ENCODE results near the gene ENO1. TPM values are rescaled to one million over a fixed set of nuclear protein-coding genes. Genes with fewer than 3 reads are reported as not detected.

The ENO1 gene
- total and polyA plus RNA-seq, 9 of the 15 experiments (the other 6 are each of a cell fraction or from before 2014, with no cell fraction given): 2,249 to 7,472 (median 2,868) TPM

GRCh38 chr1:8903410-8903809, 24.9 kb upstream of the ENO1 start (continued):
- TF ChIP-seq E2F8 (IDR thresholded peaks at IDR 0.05; ENCODE audit: low read depth, partially characterized antibody) (no peak), ZNF785 (CRISPR knock-in tag; IDR thresholded peaks at IDR 0.05) (no peak), RCOR1 (IDR thresholded peaks at IDR 0.05; ENCODE audit: borderline replicate concordance in 1 of 2, low read depth in 2 of 2, low read length in 2 of 2) (no peak), PHB (CRISPR knock-in tag; IDR thresholded peaks at IDR 0.05) (no peak), CBX8 (IDR thresholded peaks at IDR 0.05; ENCODE audit: borderline replicate concordance, extremely low read depth, low read depth, low read length, poor library complexity, severe bottlenecking) (no peak), ZNF324 (CRISPR knock-in tag; IDR thresholded peaks at IDR 0.05) (no peak), HSF4 (CRISPR knock-in tag; IDR thresholded peaks at IDR 0.05; ENCODE audit: borderline replicate concordance) (no peak), CGGBP1 (CRISPR knock-in tag; IDR thresholded peaks at IDR 0.05) (no peak), TRIM24 (IDR thresholded peaks at IDR 0.05) (peak; percentile 27 to 41; a peak in 2 of 4 replicates), REST (IDR thresholded peaks at IDR 0.05; ENCODE audit: borderline replicate concordance) (peak; percentile 45; the same call in 1 of the 2 replicates), REST (CRISPR knock-in tag; IDR thresholded peaks at IDR 0.05; ENCODE audit: low read depth) (no peak), ZFP36 (IDR thresholded peaks at IDR 0.05; ENCODE audit: low read depth, low read length, partially characterized antibody) (no peak), ZNF431 (CRISPR knock-in tag; IDR thresholded peaks at IDR 0.05) (no peak), GATAD2B (IDR thresholded peaks at IDR 0.05; ENCODE audit: borderline replicate concordance) (no peak), FOXA3 (CRISPR knock-in tag; conservative IDR thresholded peaks at IDR 0.05 in 1 of 2, IDR thresholded peaks at IDR 0.05 in 1 of 2) (no peak), DNMT1 (IDR thresholded peaks at IDR 0.05) (no peak), ZNF408 (CRISPR knock-in tag; IDR thresholded peaks at IDR 0.05; ENCODE audit: low read depth) (no peak), KDM1A (IDR thresholded peaks at IDR 0.05) (no peak), LARP7 (IDR thresholded peaks at IDR 0.05) (no peak), ARID1B (IDR thresholded peaks at IDR 0.05) (peak; percentile 71)
